Measurements from ENCODE around the gene STAT5B. TPM values are rescaled to one million over a fixed set of nuclear protein-coding genes. Genes with fewer than 3 reads are reported as not detected.

The STAT5B gene
- total and polyA plus RNA-seq, 2 of the 13 experiments (the other 11 are each of a cell fraction or from before 2014, with no cell fraction given): 21.0 to 42.8 TPM

- Histone ChIP-seq H3K27ac (ENCODE audit: extremely low read length, insufficient read depth, low read length) (peak overlapping the region; percentile 94), H2AFZ (ENCODE audit: low read length) (no peak overlapping the region), H3K4me3 (replicated peaks in 1 of 3; ENCODE audit: insufficient read depth in 1 of 3, low read depth in 2 of 3, low read length in 3 of 3) (peak overlapping the region; percentile 81 to 96 (median 91)), H3K4me2 (ENCODE audit: low read depth, low read length) (peak overlapping the region; percentile 97), H3K9ac (ENCODE audit: insufficient read depth, low read depth, low read length) (peak overlapping the region; percentile 92; the same call in 1 of the 2 replicates), H4K20me1 (ENCODE audit: insufficient read depth, low read length) (no peaks in the 10 kb centered on the region; the same call in 1 of the 2 replicates), H3K36me3 (replicated peaks in 1 of 2; ENCODE audit: control insufficient read depth in 1 of 2, insufficient read depth in 2 of 2, low read length in 2 of 2) (no peaks in the 10 kb centered on the region), H3K79me2 (ENCODE audit: insufficient read depth, low read length) (peaks cover 34% of the 10 kb centered on the region), H3K9me3 (ENCODE audit: low read length) (no peaks in the 10 kb centered on the region), H3K4me1 (ENCODE audit: insufficient read depth, low read length) (peaks cover 63% of the 10 kb centered on the region), H3K27me3 (ENCODE audit: control insufficient read depth in 1 of 2, insufficient read depth in 2 of 2, low read length in 2 of 2) (peaks cover 0 to 9% of the 10 kb centered on the region in 2 experiments; a peak in 2 of 5 replicates)
- intact Hi-C loops (cut with micrococcal nuclease; ENCODE audit: unreplicated experiment): no loop called here
- in situ Hi-C loops (cut with HindIII; ENCODE audit: extremely low pct_ligation_motif_present, low pct_unique_long_range_greater_than_20kb): no loop called here
- WGBS (ENCODE audit: low lambda C conversion rate): 31% methylated on average over 6 of the region's 6 CpGs
- CTCF ChIA-PET (ENCODE audit: low intra/inter-chr PET ratio, low total read pairs): no interaction called here
- POLR2A ChIA-PET: interaction anchor here (0.7 to 2.0 kb wide), 14 partner anchors 8 to 589 kb away, joined by 3 to 21 read pairs (median 4); partner anchors contain the start of gene STAT3
- DNase-seq (ENCODE audit: low spot score): no peak
- no peak for FAIRE-seq
- peak; percentile 56 for ATAC-seq
- BruUV-seq (replicated peaks): no TSS peak
- TF ChIP-seq ZNF619 (CRISPR knock-in tag; IDR thresholded peaks at IDR 0.05) (no peak), MTF1 (CRISPR knock-in tag; IDR thresholded peaks at IDR 0.05) (no peak), ZNF460 (CRISPR knock-in tag; IDR thresholded peaks at IDR 0.05; ENCODE audit: borderline replicate concordance) (no peak), MLX (CRISPR knock-in tag; IDR thresholded peaks at IDR 0.05) (no peak), TBL1XR1 (IDR thresholded peaks at IDR 0.05; ENCODE audit: borderline replicate concordance, low read length, partially characterized antibody) (peak; percentile 8), ZSCAN20 (CRISPR knock-in tag; IDR thresholded peaks at IDR 0.05; ENCODE audit: borderline replicate concordance) (no peak), ZNF576 (CRISPR knock-in tag; IDR thresholded peaks at IDR 0.05) (0 out of 2 replicates have a peak, but pooled peaks have one; percentile 25), ZFY (CRISPR knock-in tag; IDR thresholded peaks at IDR 0.05) (no peak), NBN (conservative IDR thresholded peaks at IDR 0.05) (no peak), FOXA3 (CRISPR knock-in tag; IDR thresholded peaks at IDR 0.05) (no peak), ZNF251 (CRISPR knock-in tag; IDR thresholded peaks at IDR 0.05) (no peak)
- TF ChIP-seq, protein P1, sequence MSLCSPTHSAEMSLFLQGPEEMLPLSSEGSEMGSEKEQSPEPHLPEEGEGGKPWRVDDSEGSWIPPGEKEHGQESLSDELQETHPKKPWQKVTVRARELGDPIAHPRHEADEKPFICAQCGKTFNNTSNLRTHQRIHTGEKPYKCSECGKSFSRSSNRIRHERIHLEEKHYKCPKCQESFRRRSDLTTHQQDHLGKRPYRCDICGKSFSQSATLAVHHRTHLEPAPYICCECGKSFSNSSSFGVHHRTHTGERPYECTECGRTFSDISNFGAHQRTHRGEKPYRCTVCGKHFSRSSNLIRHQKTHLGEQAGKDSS (CRISPR knock-in tag; IDR thresholded peaks at IDR 0.05; ENCODE audit: borderline replicate concordance, low read depth): no peak
- TF ChIP-seq, protein P2, sequence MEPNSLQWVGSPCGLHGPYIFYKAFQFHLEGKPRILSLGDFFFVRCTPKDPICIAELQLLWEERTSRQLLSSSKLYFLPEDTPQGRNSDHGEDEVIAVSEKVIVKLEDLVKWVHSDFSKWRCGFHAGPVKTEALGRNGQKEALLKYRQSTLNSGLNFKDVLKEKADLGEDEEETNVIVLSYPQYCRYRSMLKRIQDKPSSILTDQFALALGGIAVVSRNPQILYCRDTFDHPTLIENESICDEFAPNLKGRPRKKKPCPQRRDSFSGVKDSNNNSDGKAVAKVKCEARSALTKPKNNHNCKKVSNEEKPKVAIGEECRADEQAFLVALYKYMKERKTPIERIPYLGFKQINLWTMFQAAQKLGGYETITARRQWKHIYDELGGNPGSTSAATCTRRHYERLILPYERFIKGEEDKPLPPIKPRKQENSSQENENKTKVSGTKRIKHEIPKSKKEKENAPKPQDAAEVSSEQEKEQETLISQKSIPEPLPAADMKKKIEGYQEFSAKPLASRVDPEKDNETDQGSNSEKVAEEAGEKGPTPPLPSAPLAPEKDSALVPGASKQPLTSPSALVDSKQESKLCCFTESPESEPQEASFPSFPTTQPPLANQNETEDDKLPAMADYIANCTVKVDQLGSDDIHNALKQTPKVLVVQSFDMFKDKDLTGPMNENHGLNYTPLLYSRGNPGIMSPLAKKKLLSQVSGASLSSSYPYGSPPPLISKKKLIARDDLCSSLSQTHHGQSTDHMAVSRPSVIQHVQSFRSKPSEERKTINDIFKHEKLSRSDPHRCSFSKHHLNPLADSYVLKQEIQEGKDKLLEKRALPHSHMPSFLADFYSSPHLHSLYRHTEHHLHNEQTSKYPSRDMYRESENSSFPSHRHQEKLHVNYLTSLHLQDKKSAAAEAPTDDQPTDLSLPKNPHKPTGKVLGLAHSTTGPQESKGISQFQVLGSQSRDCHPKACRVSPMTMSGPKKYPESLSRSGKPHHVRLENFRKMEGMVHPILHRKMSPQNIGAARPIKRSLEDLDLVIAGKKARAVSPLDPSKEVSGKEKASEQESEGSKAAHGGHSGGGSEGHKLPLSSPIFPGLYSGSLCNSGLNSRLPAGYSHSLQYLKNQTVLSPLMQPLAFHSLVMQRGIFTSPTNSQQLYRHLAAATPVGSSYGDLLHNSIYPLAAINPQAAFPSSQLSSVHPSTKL (CRISPR knock-in tag; IDR thresholded peaks at IDR 0.05): no peak
- TF ChIP-seq, protein P3, sequence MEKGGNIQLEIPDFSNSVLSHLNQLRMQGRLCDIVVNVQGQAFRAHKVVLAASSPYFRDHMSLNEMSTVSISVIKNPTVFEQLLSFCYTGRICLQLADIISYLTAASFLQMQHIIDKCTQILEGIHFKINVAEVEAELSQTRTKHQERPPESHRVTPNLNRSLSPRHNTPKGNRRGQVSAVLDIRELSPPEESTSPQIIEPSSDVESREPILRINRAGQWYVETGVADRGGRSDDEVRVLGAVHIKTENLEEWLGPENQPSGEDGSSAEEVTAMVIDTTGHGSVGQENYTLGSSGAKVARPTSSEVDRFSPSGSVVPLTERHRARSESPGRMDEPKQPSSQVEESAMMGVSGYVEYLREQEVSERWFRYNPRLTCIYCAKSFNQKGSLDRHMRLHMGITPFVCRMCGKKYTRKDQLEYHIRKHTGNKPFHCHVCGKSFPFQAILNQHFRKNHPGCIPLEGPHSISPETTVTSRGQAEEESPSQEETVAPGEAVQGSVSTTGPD (CRISPR knock-in tag; IDR thresholded peaks at IDR 0.05): no peak
- TF ChIP-seq, protein P4, sequence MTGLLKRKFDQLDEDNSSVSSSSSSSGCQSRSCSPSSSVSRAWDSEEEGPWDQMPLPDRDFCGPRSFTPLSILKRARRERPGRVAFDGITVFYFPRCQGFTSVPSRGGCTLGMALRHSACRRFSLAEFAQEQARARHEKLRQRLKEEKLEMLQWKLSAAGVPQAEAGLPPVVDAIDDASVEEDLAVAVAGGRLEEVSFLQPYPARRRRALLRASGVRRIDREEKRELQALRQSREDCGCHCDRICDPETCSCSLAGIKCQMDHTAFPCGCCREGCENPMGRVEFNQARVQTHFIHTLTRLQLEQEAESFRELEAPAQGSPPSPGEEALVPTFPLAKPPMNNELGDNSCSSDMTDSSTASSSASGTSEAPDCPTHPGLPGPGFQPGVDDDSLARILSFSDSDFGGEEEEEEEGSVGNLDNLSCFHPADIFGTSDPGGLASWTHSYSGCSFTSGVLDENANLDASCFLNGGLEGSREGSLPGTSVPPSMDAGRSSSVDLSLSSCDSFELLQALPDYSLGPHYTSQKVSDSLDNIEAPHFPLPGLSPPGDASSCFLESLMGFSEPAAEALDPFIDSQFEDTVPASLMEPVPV (CRISPR knock-in tag; IDR thresholded peaks at IDR 0.05): no peak
These were observed 1.1 kb upstream of the STAT5B start for GRCh38 chr17:42277342-42277712.
